Measurements from ENCODE around the gene DLG2. TPM values are rescaled to one million over a fixed set of nuclear protein-coding genes. Genes with fewer than 3 reads are reported as not detected.

DLG2 gene
- total and polyA plus RNA-seq, 9 of the 15 experiments (the other 6 are each of a cell fraction or from before 2014, with no cell fraction given): 0.52 to 1.6 (median 0.95) TPM

GRCh38 chr11:85089654-85090053 lies 537.5 kb downstream of the DLG2 start:
- WGBS (ENCODE audit: insufficient coverage, low coverage, missing lambda C conversion rate): 0% methylated on average over 1 of the region's 1 CpG
- no peaks in the 10 kb centered on the region for H3K79me2 ChIP-seq (ENCODE audit: control insufficient read depth, insufficient read depth, low read length)
- in situ Hi-C loops (cut with MboI) (no loop called here), intact Hi-C loops (cut with micrococcal nuclease) (no loop called here)
- TF ChIP-seq RAD51 (IDR thresholded peaks at IDR 0.05; ENCODE audit: borderline replicate concordance, low read depth) (no peak), JUNB (CRISPR knock-in tag; conservative IDR thresholded peaks at IDR 0.05) (no peak), ZNF398 (CRISPR knock-in tag; IDR thresholded peaks at IDR 0.05) (no peak), PRMT5 (CRISPR knock-in tag; IDR thresholded peaks at IDR 0.05) (no peak), NELFE (IDR thresholded peaks at IDR 0.05; ENCODE audit: insufficient read depth, insufficient read length) (no peak), ATF2 (CRISPR knock-in tag; IDR thresholded peaks at IDR 0.05) (no peak), ZBTB5 (IDR thresholded peaks at IDR 0.05) (no peak), CSDE1 (IDR thresholded peaks at IDR 0.05) (no peak), MITF (IDR thresholded peaks at IDR 0.05) (no peak), SMC3 (conservative IDR thresholded peaks at IDR 0.05; ENCODE audit: insufficient read depth, low read depth, low read length) (no peak), RB1 (IDR thresholded peaks at IDR 0.05; ENCODE audit: low read depth) (no peak), KDM4B (IDR thresholded peaks at IDR 0.05; ENCODE audit: borderline replicate concordance in 2 of 2, low read depth in 1 of 2) (no peak), NCOA1 (IDR thresholded peaks at IDR 0.05; ENCODE audit: low read depth) (no peak), MCM3 (IDR thresholded peaks at IDR 0.05) (no peak), SNIP1 (IDR thresholded peaks at IDR 0.05; ENCODE audit: low read depth) (no peak), SMARCA4 (IDR thresholded peaks at IDR 0.05) (no peak), SETDB1 (IDR thresholded peaks at IDR 0.05; ENCODE audit: low read length) (no peak), DLX4 (CRISPR knock-in tag; IDR thresholded peaks at IDR 0.05) (no peak)
- no peaks in the 10 kb centered on the region for H3K4me1 ChIP-seq (replicated peaks in 1 of 2; ENCODE audit: control insufficient read depth in 2 of 2, insufficient read depth in 2 of 2, low read length in 2 of 2)
- DNase-seq (ENCODE audit: extremely low read depth in 1 of 4, low spot score in 3 of 4): no peak
- ChIA-PET CTCF (ENCODE audit: low intra/inter-chr PET ratio) (no interaction called here), POLR2A (no interaction called here)
- H3K27ac ChIP-seq (ENCODE audit: extremely low read depth, low read depth, low read length): no peak overlapping the region
- peaks cover 3% of the 10 kb centered on the region; the same call in 1 of the 2 replicates for H3K9me3 ChIP-seq (replicated peaks; ENCODE audit: control insufficient read depth, insufficient read depth, low read depth, low read length)
- ATAC-seq: no peak
- H3K9me1 ChIP-seq (ENCODE audit: control insufficient read depth, insufficient read depth, low read length): no peaks in the 10 kb centered on the region
- no peak overlapping the region for H3K4me2 ChIP-seq (ENCODE audit: insufficient read depth, low read length)
- no peak overlapping the region for H3K9ac ChIP-seq (ENCODE audit: insufficient read depth in 1 of 2, low read depth in 2 of 2, low read length in 2 of 2)
- H4K20me1 ChIP-seq (replicated peaks; ENCODE audit: control insufficient read depth, insufficient read depth, low read length): no peaks in the 10 kb centered on the region
- H3K4me3 ChIP-seq: no peak overlapping the region
- FAIRE-seq: no peak
- H3K27me3 ChIP-seq (ENCODE audit: control insufficient read depth in 2 of 2, insufficient read depth in 2 of 2, low read length in 2 of 2): no peaks in the 10 kb centered on the region
- H3K36me3 ChIP-seq (ENCODE audit: control insufficient read depth, insufficient read depth, low read length): no peaks in the 10 kb centered on the region
- no peak overlapping the region for H2AFZ ChIP-seq (ENCODE audit: low read depth, low read length)
- no TSS peak for BruUV-seq (replicated peaks)

All from K562 (cell line).